KMS-11 (cell line): ENCODE data around the gene RAMACL.

ENCODE experiments used
- H2AFZ ChIP-seq: fragments of 200-600 bp; sonication (generic); 2 replicates; pipeline ENCODE4 v1.6.1; 2016; ENCODE audit warnings: antibody characterized with exemption, mixed run types, low read depth
- H3K27ac ChIP-seq: fragments of 200-600 bp; sonication (generic); 2 replicates; pipeline ENCODE4 v1.6.1; 2016; ENCODE audit warnings: mild to moderate bottlenecking, mixed run types
- H3K27me3 ChIP-seq: fragments of 200-600 bp; sonication (generic); 2 replicates; pipeline ENCODE4 v1.6.1; 2017; ENCODE audit warnings: mild to moderate bottlenecking, low read depth, mixed run types, moderate library complexity; ENCODE audit not compliant: insufficient read depth
- H3K36me3 ChIP-seq: fragments of 200-600 bp; sonication (generic); 2 replicates; pipeline ENCODE4 v1.6.1; 2017; ENCODE audit warnings: mild to moderate bottlenecking, mixed run types; ENCODE audit not compliant: insufficient read depth
- H3K4me1 ChIP-seq: fragments of 200-600 bp; sonication (generic); 2 replicates; pipeline ENCODE4 v1.6.1; 2016; ENCODE audit warnings: mild to moderate bottlenecking, low read depth, mixed run types; ENCODE audit not compliant: poor library complexity, severe bottlenecking
- H3K4me2 ChIP-seq: fragments of 200-600 bp; sonication (generic); 2 replicates; pipeline ENCODE4 v1.7.0; 2016; ENCODE audit warnings: mild to moderate bottlenecking, mixed run types
- H3K4me3 ChIP-seq: fragments of 200-600 bp; sonication (generic); IDR thresholded peaks from 2 replicates; pipeline ENCODE4 v1.6.1; 2017; ENCODE audit warnings: low read depth, low read length, mixed read lengths; ENCODE audit not compliant: insufficient read depth
- H3K79me2 ChIP-seq: fragments of 200-600 bp; sonication (generic); 2 replicates; pipeline ENCODE4 v1.6.1; 2016; ENCODE audit warnings: low read depth, mixed run types; ENCODE audit not compliant: insufficient read depth
- H3K9ac ChIP-seq: fragments of 200-600 bp; sonication (generic); 2 replicates; pipeline ENCODE4 v1.6.1; 2016; ENCODE audit warnings: mild to moderate bottlenecking, mixed run types
- H4K20me1 ChIP-seq: fragments of 200-600 bp; sonication (generic); 2 replicates; pipeline ENCODE4 v1.6.1; 2016; ENCODE audit warnings: mild to moderate bottlenecking, mixed run types; ENCODE audit not compliant: insufficient read depth
- CTCF ChIP-seq: fragments of 200-600 bp; sonication (generic); conservative IDR thresholded peaks from 2 replicates; pipeline ENCODE4 v1.6.1; 2017; ENCODE audit warnings: low read depth, mild to moderate bottlenecking, antibody characterized with exemption, low read length, moderate library complexity, mixed read lengths

RAMACL gene

GRCh38 chr6:166556863-166557322 is 29.6 kb downstream of the RAMACL start:
- Histone ChIP-seq H3K27me3 (no peaks in the 10 kb centered on the region), H3K27ac (no peak overlapping the region)

DNA sequence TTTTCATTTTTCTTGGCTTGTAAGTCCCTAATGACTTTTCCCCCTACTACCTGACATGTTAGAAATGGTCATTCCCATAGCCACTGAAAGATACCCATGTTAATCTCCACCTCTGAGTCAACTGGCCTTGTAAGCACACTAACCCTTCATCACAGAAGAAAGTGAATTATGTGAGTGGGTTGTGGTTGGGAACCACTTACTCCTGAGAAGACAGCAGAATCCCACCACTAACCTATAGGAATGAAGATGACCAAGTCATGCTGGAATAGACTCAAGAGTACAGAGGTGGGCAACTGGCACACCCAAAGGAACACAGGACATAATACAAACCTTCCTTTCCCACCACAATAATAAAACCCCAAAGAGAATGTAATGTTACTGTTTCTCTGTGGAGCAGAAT is 30.1 kb downstream of the RAMACL start:
- no peak overlapping the region for H3K27ac ChIP-seq
- TF ChIP-seq CTCF, result no peak
- no peaks in the 10 kb centered on the region for H3K79me2 ChIP-seq
- no peak overlapping the region for H2AFZ ChIP-seq
- H4K20me1 ChIP-seq, result no peaks in the 10 kb centered on the region
- H3K9ac ChIP-seq, result no peak overlapping the region
- H3K4me3 ChIP-seq, result no peak overlapping the region
- H3K4me2 ChIP-seq, result no peak overlapping the region
- no peaks in the 10 kb centered on the region for H3K36me3 ChIP-seq
- no peaks in the 10 kb centered on the region for H3K27me3 ChIP-seq
- H3K4me1 ChIP-seq, result no peaks in the 10 kb centered on the region

More at GRCh38 chr6:166556863-166557322, 29.6 kb downstream of the RAMACL start:
- H3K4me1 ChIP-seq, result no peaks in the 10 kb centered on the region
- H3K4me2 ChIP-seq, result no peak overlapping the region
- TF ChIP-seq CTCF, result no peak
- no peak overlapping the region for H3K4me3 ChIP-seq
- no peaks in the 10 kb centered on the region for H3K36me3 ChIP-seq
- H3K9ac ChIP-seq, result no peak overlapping the region
- H3K79me2 ChIP-seq, result no peaks in the 10 kb centered on the region
- no peak overlapping the region for H2AFZ ChIP-seq
- H4K20me1 ChIP-seq, result no peaks in the 10 kb centered on the region

GRCh38 chr6:166555086-166555485 is 31.4 kb downstream of the RAMACL start:
- TF ChIP-seq CTCF, result no peak
- no peaks in the 10 kb centered on the region for H3K36me3 ChIP-seq
- no peak overlapping the region for H2AFZ ChIP-seq
- H3K4me1 ChIP-seq, result no peaks in the 10 kb centered on the region
- no peaks in the 10 kb centered on the region for H3K79me2 ChIP-seq
- H3K27ac ChIP-seq, result no peak overlapping the region
- no peaks in the 10 kb centered on the region for H3K27me3 ChIP-seq
- no peak overlapping the region for H3K4me3 ChIP-seq
- no peak overlapping the region for H3K4me2 ChIP-seq
- no peaks in the 10 kb centered on the region for H4K20me1 ChIP-seq
- H3K9ac ChIP-seq, result no peak overlapping the region

DNA sequence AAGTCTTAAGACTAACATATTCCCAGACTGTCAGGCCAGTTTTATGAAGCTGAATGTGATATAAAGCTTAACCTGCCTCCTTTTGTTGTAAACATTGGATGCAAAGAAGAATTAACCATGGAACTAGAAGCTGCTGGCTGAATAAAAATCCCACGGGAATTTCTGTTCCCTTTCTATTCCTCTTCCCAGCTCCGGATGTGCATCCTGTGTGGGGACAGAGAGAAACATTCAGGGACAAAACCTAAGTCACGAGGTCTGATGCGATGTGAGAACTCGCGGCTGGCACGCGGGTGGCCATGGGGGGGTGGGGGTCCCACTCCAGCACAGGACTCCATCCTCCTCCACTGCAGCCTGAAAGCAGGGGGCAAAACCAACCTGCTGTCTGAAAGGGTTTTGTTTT is 32.2 kb downstream of the RAMACL start:
- no peak overlapping the region for H3K4me2 ChIP-seq
- no peaks in the 10 kb centered on the region for H4K20me1 ChIP-seq
- no peaks in the 10 kb centered on the region for H3K27me3 ChIP-seq
- H3K36me3 ChIP-seq, result no peaks in the 10 kb centered on the region
- H3K4me3 ChIP-seq, result no peak overlapping the region
- no peak overlapping the region for H3K27ac ChIP-seq
- H2AFZ ChIP-seq, result no peak overlapping the region
- TF ChIP-seq CTCF, result no peak
- no peak overlapping the region for H3K9ac ChIP-seq
- H3K79me2 ChIP-seq, result no peaks in the 10 kb centered on the region
- H3K4me1 ChIP-seq, result no peaks in the 10 kb centered on the region
